ENCODE data around the gene SPAG5.
"Not testable (repeated sequence)": the region's sequence is repeated elsewhere in the genome, so short reads cannot be mapped to it uniquely, and the experiment has no call there.

SPAG5 gene

DNA sequence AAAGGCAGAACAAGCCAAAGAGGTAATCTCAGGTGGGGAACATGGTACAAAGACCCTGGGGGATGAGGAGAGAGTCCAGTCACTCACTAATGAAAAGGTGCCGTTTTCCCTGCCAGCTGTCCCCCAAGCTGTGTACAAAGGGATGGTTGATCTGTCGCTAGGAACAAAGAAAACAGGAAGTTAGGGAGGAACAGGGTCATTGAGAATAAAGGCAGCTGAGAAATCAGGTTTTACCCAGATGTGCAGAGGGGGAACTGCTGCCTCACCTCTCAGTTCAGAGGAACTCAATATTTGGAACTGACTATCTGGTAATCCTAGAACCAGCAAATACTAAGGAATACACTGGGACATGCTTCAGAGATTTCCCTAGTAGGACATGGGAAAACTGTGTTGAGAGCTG lies 13.7 kb upstream of the SPAG5 start:
- DNase-seq: no peak

DNA sequence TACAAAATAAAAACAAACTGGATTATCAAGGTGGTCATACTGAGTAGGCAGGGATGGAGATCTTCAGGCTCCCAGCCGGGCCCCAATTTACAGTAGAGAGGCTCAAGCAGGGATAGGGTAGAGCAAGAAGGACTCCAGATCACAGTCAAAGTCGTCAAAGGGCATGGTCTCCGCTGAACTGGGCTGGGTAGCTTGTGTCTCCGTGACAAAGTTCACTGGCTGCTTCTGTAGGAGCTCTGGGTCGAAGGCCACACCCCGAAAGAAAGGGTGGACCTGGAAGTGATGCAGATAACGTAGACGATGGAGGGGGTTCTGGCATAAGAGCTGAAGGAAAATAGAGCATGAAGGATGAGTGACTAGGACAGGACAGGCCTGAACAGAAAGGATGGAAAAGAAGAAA lies 11.6 kb upstream of the SPAG5 start:
- DNase-seq: no peak

- DNase-seq: not testable (repeated sequence)
Observed at GRCh38 chr17:28604031-28604430, 5.2 kb upstream of the SPAG5 start.

GRCh38 chr17:28599311-28600184 lies 723 bp upstream of the SPAG5 start:
- peak; percentile 80 to 84 for DNase-seq

- DNase-seq: no peak
Observed at GRCh38 chr17:28598389-28598788, 436 bp downstream of the SPAG5 start.

GRCh38 chr17:28597606-28598383 lies 1.0 kb downstream of the SPAG5 start:
- peak in 1 of 2 donors; percentile 15 for DNase-seq

DNA sequence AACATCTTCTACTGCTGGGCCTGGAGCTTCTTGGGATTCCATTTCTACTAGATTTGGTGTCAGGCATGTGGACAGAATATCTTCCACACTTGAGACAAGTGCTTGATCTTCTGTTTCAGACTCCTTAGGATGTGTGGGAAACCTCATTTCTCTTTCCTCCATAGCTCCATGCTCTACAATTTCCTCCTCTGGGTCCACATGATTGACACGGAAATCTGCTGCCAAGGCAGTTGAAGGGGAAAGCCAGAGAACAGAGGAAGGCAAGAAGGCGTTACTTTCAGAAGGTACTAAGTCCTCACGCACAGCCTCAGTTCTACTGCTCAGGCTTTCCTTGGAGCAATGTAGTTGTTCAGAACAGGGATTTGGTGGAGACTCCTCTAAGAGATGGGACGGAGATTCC lies 6.6 kb downstream of the SPAG5 start:
- DNase-seq: no peak

GRCh38 chr17:28585851-28586250 lies 13.0 kb downstream of the SPAG5 start:
- DNase-seq: no peak

GRCh38 chr17:28584434-28584833 lies 14.4 kb downstream of the SPAG5 start:
- DNase-seq: no peak

- no peak for DNase-seq
Observed at GRCh38 chr17:28582513-28582912, 16.3 kb downstream of the SPAG5 start.

GRCh38 chr17:28580959-28581358 lies 17.9 kb downstream of the SPAG5 start:
- no peak for DNase-seq

DNA sequence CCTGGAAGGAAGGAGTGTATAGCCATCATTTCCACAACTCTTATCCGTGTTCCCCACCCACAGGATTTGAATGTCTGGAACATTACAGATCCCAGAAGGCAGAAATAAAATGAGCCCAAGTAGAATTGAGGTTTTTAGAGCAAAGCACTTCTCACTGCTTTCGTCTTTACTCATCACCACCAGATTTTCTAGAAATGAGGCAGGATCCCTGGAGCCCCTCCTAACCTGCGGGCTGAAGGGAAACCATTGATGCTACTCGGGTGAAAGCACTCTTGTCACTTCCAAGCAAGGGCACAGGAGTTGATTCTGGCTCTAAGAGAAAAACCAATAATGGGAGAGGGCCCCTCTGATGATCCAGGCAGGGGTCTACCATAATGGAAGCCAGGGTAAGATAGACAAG lies 19.3 kb downstream of the SPAG5 start:
- DNase-seq: no peak

- no peak for DNase-seq
Observed at GRCh38 chr17:28578246-28579195, 20.3 kb downstream of the SPAG5 start.

DNA sequence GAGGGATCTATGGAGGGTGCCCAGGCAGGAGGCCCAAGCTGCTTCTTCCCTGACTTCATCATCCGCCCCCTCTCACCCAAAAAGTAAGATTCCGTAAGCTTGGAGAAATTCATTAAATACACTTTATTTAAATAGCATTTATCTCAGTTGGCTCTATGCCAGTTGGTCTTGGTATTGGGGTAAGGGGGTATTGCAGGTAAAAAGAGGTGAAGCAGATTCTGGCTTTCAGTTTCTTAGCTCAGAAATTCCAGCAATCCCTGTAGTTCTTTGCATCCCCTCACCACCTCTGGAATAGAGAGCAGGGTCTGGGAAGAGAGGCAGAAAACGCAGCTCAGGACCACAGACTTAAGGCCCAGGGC lies 21.4 kb downstream of the SPAG5 start:
- no peak for DNase-seq

DNA sequence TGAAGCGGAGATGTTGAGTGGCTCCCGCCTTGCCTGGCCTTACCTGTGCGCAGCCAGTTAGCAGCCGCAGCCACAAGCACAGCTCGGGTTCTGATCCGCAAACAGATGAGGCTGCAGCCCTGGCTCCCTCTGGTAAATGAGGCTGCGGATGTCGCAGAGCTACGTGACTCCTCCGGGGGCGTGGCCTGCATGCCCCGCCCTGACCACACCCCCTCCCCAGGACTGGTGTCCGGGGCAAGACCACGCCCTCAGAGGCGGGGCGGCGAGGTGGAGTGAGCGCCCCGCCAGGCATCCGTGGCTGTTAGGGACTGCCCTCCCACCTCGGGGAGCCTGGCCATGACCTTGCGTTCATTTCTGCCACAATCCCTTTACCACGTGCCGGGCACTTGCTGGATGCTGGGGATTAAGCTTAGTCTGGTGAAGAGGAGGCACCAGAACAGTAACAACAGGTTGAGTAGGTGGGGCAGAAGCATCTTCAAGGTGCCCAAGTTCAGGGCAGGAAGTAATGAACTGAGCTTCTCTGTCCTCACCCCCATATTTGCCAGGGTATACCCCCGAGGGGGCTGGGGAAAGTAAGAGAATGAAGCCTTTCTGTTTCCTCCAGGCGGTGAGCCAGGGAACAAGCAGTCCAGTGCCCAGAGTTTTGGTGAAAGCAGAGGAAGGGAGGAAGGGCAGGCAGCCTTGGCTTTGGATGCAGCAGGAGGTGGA lies 21.9 kb downstream of the SPAG5 start, which contains the start of gene ALDOC:
Gene ALDOC (minus strand): TSS at position 138 of the 708 bp plus-strand sequence. CDS start 1,363 bp downstream, outside the sequence.
- peak; percentile 95 to 96 for DNase-seq

DNA sequence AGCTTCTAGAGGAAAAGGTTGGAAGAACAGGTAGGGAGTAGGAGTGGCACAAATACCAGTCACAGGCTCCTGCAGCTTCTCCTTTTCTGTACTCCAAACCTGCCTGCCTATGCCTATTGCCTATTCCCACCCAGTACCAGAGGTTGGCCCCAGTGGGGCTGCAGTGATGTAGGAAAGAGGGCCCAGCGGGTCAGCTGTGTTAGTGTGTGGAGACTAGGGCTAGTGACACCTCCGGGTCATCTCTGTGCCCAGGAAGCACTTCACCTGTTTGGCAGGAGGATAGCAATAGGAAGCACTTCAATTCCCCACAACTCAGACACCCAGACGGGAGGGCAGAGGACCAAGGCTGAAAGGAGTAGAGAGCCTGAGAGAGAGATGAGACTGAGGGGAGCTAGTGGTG lies 22.8 kb downstream of the SPAG5 start:
- not testable (repeated sequence) for DNase-seq

GRCh38 chr17:28575126-28575795 lies 23.6 kb downstream of the SPAG5 start:
- DNase-seq: no peak

DNA sequence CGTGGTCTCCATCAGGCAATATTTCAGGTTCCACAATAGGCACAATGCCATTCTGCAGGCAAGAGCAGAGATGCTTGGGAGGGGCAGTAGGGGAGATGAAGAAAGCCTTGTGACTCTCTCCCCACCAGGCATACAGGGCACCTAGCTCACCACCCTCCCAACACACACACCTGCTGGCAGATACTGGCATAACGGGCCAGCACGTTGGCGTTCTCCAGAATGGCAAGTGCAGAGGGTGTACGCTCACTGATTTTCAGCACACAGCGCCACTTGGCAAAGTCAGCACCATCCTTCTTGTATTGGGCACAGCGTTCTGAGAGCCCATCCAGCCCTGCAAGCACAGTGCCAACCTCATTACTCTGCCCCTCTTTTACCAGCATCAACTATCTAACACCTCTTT lies 24.3 kb downstream of the SPAG5 start:
- no peak for DNase-seq

- no peak for DNase-seq
Observed at GRCh38 chr17:28573966-28574480, 24.8 kb downstream of the SPAG5 start.

- DNase-seq: no peak
Observed at GRCh38 chr17:28573521-28573920, 25.3 kb downstream of the SPAG5 start.

DNA sequence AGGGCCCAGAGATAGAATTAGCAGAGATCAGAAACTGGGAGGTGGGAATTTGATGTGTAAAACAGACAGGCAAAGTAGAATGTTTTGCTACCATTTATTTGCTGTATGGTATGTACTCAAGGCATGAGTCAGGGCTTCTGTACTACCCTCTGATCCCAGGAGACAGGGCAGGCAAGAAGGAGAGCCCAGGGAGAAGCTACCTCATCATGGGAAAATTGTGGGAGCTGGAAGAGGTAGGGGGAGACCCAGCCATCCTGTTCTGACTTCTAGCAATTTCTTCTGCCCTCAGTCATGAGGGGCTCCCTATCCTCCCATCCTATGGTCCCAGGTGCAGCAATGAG lies 25.8 kb downstream of the SPAG5 start:
- no peak for DNase-seq

Data from inflammatory macrophage (primary cell).